GM18498 (cell line): ENCODE results near the gene GTF2A1.
"Not testable (repeated sequence)": the region's sequence is repeated elsewhere in the genome, so short reads cannot be mapped to it uniquely, and the experiment has no call there.

Experiments used
- ATAC-seq: cut with Tn5 transposase; IDR thresholded peaks from one replicate; pipeline ENCODE4 v1.9.1; 2021; ENCODE audit warnings: mild to moderate bottlenecking, moderate library complexity; ENCODE audit not compliant: unreplicated experiment

GTF2A1 gene

DNA sequence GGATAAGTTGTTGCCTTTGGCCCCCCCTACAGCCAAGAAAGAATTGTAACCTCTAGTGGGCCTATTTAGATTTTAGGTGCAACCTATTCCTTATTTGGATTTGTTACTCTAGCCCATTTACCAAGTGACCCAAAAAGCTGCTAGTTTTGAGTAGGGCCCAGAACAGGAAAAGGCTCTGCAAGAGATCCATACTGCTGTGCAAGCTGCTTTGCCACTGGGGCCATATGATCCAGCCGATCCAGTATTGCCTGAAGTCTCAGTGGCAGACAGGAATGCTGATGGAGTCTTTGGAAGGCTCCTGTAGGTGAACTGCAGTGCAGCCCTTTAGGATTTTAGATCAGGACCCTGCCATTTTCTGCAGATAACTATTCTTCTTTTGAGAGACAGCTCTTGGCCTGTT, 12.9 kb upstream of the GTF2A1 start:
- ATAC-seq = no peak

DNA sequence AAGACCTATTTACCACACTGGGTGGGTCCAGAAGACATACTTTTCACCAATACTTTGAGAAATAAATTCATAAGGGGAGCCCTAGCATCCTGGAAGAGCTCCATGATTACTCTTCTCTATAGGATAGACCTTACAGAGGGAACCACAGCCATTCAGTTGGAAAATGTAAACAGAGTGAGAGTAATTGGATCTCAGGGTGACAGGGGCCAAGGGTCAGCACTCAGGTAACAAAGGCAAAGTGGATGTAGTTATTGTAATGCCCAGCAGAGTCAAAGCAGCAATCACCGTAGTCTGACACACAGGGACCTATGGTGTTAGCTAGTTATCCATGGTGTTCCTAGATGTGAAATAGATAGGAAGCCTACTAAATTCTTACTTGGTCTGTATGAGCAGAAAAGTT, 10.8 kb upstream of the GTF2A1 start:
- no peak for ATAC-seq

DNA sequence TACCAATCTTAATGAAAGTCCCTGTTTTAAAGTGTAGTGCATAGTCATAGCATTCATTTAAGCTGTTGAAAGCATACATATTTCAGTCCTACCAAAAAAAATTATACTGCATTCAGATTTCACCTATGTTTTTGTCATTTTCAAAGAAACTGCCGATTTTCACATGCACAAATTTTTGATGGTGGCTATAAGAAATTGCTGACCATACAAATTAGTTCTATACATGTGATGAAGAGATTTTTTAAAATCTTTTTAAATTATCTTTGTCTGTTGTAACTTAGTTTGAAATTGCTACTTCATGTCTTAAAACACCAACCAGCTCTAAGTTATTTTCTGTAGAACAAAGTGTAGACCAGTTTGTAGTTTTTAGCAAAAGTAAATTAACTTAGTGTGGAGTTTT, 3.5 kb upstream of the GTF2A1 start:
- no peak for ATAC-seq

DNA sequence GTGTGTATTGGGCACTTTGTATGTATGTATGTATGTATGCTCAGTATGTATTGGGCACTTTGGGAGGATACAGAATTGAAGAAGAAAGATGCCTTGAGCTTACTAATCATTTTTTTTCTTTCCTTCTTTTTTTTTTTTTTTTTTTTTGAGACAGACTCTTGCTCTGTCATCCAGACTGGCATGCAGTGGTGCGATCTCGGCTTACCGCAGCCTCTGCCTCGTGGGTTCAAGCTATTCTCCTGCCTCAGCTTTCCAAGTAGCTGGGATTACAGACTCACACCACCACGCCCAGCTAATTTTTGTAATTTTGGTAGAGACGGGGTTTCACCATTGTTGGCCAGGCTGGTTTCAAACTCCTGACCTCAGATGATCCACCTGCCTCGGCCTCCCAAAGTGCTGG, 3.0 kb upstream of the GTF2A1 start:
- not testable (repeated sequence) for ATAC-seq

DNA sequence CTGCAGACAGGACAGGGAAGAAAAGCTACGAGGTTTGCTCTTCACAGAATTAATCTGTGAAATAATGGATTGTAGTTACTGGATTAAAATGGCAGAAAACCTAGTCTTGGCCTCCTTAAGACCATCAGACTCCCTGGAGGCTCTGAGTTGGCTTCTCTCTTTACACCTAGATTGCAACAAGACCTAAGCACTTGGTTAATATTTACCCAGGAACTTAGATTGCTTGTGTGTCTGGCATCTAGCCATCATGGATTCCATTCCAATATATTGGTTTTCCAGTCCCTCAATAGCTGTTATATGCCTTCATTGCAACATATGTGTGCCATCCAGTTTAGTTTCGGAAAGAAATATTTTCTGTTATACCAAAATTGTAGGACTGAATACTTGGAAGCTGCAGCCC, 1.9 kb upstream of the GTF2A1 start:
- ATAC-seq = no peak

DNA sequence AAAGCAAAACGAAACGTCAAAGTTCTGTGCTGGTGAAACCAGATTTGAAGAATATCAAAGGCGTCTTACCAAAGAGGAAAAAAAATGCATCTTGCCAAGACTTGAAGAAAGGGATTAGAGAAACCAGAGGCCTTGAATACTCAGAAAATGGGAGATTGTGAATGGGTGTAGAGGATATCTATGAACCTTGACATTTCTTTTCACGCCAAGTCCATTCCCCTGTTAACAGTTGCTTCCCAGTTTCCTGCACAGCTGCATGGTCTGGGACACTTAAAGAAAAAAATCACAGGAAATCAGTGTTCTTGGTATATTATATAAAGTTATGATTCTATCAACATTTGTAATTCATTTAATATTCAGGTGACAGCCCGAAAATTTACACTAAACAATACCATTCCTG, 1.4 kb upstream of the GTF2A1 start:
- ATAC-seq = no peak

DNA sequence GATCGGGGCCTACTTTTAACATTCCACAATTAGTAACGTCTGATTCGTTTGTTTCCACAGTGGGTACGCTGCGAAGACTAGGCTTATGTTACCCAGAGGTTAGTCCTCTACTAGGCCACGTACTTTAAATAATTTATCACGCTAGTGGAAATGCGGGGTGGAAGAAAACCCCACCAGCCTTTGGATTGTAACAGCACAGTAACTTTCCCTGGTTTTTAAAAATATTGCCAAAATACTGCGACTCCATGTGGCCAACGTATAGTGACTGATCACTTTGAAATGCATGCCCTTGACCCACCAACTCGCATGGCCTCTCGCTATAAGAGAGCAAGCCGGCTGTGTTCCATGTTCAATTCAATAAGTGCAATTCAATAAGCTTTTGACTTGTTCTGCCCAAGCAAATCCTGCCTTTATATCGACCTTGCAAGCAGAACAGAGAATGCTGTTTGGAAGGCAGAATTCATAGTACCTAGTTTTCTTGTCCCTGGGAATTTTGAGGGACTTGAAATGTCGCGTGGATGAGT, 882 bp upstream of the GTF2A1 start:
- no peak for ATAC-seq

DNA sequence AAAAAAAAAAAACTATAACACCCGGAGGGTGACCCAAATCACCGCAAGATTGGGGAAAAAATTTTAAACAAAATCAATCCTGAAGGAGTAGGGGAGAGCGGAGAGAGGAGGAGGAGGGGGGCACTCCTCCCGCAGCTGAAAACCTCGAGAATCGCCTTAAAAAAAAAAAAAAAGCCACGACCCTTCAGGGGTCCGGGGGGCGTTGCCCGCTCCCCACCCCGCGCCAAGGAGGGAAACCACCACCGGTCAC, 254 bp downstream of the GTF2A1 start:
- ATAC-seq = no peak

DNA sequence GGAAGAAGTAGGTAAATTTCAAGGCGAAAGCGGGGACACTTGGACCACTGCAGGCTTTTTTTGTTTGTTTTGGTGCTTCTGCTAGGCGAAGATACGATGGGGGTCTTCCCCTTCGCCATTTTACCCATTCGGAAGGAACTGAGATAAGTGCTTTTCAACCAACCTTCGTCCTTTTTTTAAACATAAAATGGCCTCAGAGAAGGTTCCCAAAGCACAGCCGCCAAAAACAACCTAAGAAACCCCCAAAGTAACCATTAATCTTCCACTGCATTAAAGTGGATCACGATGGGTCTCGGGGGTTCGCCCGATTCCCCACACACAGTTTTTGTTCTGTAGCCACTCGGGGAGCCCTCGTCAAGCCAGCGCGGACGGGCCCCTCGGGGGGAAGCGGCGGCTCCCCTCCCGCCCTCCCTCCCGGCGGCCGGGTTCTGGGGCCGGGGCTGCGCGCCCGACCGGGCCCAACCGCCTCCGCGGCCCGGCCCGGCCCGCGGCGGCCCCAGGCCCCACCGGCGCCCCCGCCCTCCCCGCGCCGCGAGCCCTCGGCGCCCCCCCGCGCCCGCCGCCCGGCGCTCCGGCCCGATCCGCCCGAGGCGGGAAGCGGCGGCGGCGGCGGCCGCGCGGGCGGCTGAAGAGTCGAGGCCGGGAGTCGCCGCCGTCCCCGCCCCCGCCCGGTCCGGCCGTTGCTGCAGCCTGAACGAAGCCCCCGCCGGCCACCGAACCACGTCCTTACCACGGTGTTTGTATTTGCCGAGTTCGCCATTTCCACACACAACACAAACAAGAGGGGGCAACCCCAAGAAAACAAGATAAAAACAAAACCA, 790 bp downstream of the GTF2A1 start:
- ATAC-seq = peak; percentile 6

DNA sequence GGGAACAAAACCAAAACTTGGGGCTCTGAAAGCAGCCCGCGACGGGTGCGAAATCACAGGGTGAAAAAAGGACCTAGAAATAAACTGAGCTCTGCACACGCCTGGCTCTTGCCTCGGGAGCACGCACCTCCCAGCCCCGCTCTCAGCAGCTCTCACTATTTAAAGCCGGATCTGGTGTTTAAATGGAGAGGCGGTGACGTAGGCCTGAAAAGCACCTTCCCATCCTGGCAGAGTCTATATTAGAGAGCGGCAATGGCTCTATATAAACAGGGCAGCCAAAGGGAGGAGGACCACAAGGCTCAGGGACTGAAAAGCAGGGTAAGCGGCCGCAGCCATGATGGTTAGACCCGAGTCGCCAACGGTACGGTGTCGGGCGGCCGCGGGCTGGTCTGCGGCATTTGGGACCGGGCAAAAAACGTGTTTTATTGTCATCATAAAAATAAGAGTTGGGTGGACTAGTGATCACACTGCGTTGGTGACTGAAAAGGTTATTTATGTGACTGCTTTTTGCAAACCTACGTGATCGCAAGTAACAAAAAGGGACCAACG, 1.5 kb downstream of the GTF2A1 start:
- ATAC-seq = peak; percentile 54

DNA sequence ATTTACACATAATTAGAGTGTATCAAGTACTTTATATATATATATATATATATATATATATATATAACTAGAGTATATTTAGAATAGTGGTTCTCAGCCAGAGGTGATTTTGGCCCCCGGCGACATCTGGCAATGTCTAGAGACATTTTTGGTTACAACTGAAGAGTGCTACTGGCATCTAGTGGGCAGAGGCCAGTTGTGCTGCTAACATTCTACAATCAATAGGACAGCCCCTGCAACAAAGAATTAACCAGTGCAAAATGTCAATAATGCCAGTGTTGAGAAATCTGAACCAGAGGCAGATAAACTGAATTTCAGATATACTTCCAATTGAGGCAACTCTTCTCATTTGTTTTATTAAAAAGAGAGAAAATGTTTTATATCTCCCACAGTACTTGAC, 8.9 kb downstream of the GTF2A1 start:
- ATAC-seq = peak; percentile 90

DNA sequence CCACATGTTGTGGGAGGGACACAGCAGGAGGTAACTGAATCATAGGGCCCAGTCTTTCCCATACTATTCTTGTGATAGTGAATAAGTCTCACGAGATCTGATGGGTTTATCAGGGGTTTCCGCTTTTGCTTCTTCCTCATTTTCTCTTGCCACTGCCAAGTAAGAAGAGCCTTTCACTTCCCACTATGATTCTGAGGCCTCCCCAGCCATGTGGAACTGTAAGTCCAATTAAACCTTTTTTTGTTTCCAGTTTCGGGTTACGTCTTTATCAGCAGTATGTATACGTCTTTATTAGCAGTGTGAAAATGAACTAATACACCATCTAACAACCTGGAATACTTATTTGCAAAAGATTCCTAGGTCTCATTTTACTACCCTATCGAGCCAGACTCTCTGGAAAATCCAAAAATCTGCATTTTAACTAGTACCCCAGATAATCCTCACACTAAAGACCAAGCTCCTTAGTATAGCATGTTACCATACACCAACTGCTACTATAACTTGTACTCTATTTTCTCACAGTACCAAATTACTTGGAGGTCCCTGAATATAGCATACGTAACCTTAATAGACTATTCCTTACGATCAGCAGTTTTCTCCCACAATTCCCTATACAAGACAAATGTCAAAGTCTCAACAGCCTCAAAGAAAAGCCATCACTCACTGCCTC, 11.5 kb downstream of the GTF2A1 start:
- ATAC-seq = no peak

DNA sequence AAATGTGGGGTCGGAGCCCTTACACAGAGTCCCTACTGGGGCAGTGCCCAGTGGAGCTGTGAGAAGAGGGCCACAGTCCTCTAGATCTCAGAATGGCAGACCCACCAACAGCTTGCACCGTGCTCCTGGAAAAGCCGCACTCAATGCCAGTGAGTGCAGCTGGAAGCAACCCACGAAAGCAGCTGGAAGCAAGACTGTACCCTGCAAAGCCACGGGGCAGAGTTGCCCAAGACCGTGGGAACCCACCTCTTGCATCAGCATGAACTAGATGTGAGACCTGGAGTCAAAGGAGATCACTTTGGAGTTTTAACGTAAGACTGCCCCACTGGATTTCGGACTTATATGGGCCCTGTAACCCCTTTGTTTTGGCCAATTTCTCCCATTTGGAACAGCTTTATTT, 12.3 kb downstream of the GTF2A1 start:
- no peak for ATAC-seq

DNA sequence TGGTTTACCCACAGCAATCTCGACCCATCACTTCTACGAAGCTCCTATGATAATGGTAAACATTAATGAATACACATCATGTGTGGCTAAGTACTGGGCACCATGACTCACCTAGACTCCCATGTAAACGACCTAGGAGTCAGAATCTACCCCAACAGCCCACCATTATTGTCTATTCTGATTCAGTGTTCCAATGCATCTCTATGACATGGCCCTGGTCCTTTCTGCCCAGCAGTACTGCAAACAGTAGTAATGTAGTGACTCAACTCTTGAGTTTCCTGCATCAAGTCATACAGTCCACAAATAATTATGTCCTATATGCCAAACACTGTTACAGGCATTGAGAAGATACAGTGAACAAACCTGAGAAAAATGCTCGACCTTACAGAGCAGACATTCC, 14.6 kb downstream of the GTF2A1 start:
- ATAC-seq = no peak

DNA sequence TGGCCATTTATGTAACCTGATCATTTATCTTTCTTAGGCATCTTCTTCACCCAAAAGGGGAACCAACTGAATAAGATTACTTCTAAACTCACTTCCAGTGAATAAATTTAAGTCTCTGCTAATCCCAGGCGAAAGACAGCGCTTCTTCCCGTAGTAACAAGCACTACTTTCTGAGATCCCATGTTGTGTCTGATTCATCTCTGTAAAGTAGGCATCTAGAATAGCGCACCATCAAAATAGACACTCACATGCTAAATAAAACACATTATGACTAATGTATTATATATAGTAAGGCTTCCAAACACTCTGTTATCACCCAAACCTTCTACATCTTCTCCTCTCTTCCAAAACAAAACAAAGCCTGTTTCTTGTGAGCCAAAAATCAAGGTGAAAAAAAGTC, 15.1 kb downstream of the GTF2A1 start:
- ATAC-seq = no peak

DNA sequence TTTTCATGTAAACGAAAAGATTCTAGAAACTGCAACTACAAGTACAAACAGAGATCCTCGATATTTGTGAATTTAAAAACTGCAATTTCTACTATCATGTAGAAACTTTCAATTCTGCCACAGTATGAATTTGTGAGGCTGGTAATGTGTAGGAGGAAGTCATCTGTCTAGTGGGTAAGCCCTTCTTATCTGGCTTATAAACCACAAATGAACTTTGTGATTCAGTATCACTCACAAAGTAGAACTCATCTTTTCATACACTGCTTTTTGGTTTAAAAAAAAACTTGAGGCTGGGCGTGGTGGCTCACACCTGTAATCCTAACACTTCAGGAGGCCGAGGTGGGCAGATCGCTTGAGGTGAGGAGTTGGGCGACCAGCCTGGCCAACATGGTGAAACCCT, 20.7 kb downstream of the GTF2A1 start:
- ATAC-seq = no peak

DNA sequence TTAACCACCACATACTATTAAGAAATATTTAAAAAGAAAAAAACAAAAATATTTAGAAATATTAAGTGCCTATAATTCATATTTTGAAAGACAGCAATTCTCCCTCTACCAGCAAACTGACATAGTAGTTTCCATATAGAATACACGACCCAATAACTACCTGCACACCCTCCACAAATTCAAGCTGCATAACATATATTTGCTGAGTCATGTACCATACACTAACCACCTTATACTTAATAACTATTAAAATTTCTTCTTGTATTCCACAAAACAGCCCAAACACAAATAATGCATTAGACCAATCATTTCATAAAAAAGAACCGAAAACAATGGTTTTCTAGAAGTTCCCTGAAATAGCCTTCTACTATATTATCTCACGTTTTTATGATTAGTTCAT, 21.7 kb downstream of the GTF2A1 start:
- no peak for ATAC-seq

DNA sequence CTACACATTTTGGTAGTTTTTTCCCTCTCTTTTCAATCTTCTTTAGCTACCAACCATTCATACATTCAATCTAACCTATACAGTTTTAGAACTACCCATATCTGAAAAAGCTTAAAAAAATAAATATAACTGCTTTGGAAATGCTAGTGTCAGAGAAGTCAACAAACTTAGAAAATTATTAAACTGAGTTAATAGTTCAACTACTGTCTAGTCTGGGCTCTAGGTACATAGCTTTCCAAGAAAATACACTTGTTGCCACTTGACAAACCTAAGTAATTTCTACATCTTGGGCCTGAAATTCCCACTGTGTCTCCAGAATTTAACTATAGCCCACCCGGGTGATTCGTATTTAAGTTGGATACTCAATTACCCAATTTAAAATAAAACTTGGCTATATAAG, 22.1 kb downstream of the GTF2A1 start:
- no peak for ATAC-seq

DNA sequence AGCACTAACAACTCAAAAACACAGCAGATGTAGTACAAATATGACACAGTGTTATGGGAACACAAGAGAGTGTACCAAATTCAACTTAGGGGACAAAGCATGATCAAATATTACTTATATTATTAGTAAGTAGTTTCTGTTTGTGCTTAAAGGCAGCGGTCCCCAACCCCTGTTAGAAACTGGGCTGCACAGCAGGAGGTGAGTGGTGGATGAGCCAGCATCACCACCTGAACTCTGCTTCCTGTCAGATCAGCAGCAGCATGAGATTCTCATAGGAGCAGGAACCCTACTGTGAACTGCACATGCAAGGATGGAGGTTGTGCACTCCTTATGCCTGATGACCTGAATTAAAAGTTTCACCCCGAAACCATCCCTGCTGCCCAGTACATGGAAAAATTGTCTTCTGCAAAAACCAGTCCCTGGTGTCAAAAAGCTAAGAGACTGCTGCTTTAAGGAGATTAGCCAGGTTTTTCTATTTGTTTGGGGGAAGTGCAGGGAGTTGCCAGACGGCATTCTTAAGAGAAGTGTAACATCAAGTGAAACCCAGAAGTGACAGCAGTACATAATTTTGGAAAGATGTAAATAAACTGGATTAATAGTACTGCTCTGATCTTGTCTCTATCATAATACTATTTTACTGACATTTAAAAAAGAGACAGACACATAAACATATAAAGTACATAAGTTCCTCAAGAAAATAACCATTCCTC, 26.7 kb downstream of the GTF2A1 start:
- peak; percentile 74 for ATAC-seq

DNA sequence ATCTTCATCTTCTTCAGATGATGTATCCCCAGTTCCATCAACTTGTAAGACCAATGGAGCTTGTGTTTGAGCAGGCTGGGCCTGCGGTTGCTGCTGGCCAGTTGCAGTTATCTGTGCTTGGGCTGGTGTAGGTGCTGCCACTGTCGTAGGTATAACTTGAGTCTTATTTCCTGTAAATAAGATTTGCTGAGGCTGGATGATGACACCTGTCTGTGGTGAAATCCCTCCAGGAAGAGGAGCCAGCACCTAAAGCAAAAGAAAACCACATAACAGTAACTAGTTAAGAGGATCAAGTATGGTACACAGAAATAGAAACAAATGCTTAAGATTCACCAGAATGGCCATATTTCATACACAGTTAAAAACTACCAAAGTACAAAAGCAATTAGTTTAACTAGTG, 28.2 kb downstream of the GTF2A1 start:
- ATAC-seq = no peak

DNA sequence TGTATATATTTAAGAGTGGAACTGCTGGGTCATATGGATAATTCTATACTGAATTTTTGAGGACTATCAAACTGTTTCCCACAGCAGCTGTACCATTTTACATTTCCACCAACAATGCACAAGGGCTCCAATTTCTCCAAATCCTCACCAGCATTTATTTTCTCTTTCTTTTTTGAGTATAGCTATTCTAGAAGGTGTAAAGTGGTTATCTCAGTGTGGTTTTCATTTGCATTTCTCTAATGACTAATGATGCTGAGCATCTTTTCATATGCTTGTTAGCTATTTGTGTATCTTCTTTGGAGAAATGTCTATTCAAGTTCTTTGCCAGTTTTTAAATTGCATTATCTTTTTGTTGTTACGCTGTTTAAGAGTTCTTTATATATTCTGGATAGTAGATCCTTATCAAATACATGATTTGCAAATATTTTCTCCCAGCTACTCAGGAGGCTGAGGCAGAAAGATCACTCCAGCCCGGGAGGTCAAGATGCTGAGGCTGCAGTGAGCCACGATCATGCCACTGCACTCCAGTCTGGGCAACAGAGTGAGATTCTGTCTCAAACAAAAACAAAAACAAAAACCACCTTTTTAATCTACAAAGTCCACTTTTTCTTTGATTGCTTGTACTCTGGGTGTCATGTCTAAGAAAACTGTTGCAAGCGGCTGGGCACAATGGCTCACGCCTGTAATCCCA, 32.8 kb downstream of the GTF2A1 start:
- ATAC-seq = peak; percentile 96
